Natural killer cell treated with Interleukin-12 subunit alpha and Interleukin-12 subunit beta and Interleukin-15 and Interleukin-18, amount 100 ng/mL, for 72 hours (primary cell): ENCODE data around the gene PRMT5. TPM values are rescaled to one million over a fixed set of nuclear protein-coding genes. Genes with fewer than 3 reads are reported as not detected.
A peak's percentile ranks its signal among the peaks of the same experiment; 100 is the strongest.

Experiments
- ATAC-seq, 2 donors: fragments of 150-1000 bp; cut with Tn5 transposase in 1 of 2; sonication (Bioruptor Pico), chemical (Tn5 transposase) in 1 of 2; 2 replicates each; pipeline ENCODE4 v1.10.0; 2021
- DNase-seq: peaks from one replicate; pipeline ENCODE4 v3.0.0; 2022; ENCODE audit warnings: low spot score
- H3K27ac Mint-ChIP-seq, 2 donors: 1 replicate in 1 of 2; 2 replicates in 1 of 2; pipeline ENCODE4 v1.8.0; 2022; ENCODE audit warnings: mixed read lengths in 2 of 2, mild to moderate bottlenecking in 1 of 2, moderate library complexity in 1 of 2
- H3K27me3 Mint-ChIP-seq, 2 donors: 1 replicate in 1 of 2; 2 replicates in 1 of 2; pipeline ENCODE4 v1.8.0; 2022; ENCODE audit warnings: mixed read lengths in 2 of 2
- H3K36me3 Mint-ChIP-seq: one replicate; pipeline ENCODE4 v1.8.0; 2022; ENCODE audit warnings: mixed read lengths
- H3K4me1 Mint-ChIP-seq, 2 donors: 1 replicate in 1 of 2; 2 replicates in 1 of 2; pipeline ENCODE4 v1.8.0; 2022; ENCODE audit warnings: low read depth in 2 of 2, mixed read lengths in 2 of 2, mild to moderate bottlenecking in 1 of 2
- H3K4me3 Mint-ChIP-seq: one replicate; pipeline ENCODE4 v1.8.0; 2022; ENCODE audit warnings: mixed read lengths
- H3K9me3 Mint-ChIP-seq: 2 replicates; pipeline ENCODE4 v1.8.0; 2022; ENCODE audit warnings: mixed read lengths
- total RNA-seq, 2 donors: library from RNA; stranded (reverse); gene quantifications; one replicate each; pipeline ENCODE4 v1.2.3, GENCODE V29; 2022

PRMT5 gene
- total RNA-seq, 2 donors from 2014 or later = 108 to 171 TPM

DNA sequence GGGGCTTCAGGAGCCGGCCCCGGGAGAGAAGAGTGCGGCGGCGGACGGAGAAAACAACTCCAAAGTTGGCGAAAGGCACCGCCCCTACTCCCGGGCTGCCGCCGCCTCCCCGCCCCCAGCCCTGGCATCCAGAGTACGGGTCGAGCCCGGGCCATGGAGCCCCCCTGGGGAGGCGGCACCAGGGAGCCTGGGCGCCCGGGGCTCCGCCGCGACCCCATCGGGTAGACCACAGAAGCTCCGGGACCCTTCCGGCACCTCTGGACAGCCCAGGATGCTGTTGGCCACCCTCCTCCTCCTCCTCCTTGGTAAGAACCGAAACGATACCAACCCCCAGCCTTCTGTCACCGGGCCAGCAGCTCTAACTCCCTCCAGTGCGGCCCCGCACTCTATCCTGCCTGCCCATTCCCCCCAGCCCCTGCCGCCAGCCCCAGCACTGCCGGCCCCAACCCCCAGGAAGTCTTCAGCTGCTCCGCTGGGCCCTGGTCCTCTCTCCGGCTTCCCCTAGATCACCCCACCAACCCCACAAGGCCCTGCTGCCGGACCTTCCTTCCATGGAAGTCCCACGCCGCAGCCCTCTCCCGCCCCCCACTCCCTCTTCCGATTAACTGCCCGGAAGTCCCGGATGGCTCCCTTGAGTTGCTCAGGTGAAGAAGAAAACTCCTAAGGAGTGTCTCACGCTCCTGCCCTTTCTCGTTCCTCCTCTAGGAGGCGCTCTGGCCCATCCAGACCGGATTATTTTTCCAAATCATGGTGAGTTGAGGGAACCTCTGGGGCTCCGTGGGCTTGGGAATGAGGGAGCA lies 56.9 kb downstream of the PRMT5 start:
- peaks cover 4% of the 10 kb centered on the region for H3K36me3 Mint-ChIP-seq
- DNase-seq (peak; percentile 77), ATAC-seq (peak; percentile 50 to 59)
- H3K27ac Mint-ChIP-seq = peak overlapping the region; percentile 95 to 97
- peak overlapping the region; percentile 90 for H3K4me3 Mint-ChIP-seq
- no peaks in the 10 kb centered on the region for H3K27me3 Mint-ChIP-seq
- no peaks in the 10 kb centered on the region for H3K9me3 Mint-ChIP-seq
- H3K4me1 Mint-ChIP-seq = peaks cover 18 to 20% of the 10 kb centered on the region in 2 donors

DNA sequence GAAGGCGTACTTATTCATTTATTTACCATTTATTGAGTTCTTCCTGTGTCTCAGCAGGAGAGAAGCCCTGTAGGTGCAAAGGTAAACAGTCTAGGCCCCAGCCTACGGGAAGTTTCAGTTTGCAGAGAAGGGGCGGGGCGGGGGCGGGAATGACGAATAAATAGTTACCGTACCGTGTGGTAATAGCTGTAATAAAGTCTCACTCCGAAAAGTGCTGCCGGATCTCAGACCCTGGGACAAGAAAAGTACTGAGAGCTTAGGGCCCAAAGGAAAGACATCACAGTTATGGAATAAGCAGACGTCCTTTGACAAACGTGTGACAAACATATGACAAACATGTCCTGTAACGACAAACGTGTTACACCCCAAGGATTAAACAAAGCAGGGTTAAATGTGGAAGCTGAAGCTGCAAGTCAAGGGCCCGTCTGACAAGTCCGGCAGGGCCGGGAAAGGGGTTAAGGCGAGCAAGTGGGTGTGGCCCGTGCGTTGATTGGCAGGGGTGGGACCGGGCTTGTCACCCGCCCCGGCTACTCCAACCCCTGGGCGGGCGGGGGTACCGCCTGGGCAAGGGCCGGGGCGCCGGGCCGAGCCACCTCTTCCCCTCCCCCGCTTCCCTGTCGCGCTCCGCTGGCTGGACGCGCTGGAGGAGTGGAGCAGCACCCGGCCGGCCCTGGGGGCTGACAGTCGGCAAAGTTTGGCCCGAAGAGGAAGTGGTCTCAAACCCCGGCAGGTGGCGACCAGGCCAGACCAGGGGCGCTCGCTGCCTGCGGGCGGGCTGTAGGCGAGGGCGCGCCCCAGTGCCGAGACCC lies 57.7 kb downstream of the PRMT5 start, which contains the start of gene LRP10:
LRP10 (plus strand) TSS at position 517 of the 809 bp plus-strand sequence. CDS start 564 bp downstream, outside the sequence.
- peaks cover 18 to 20% of the 10 kb centered on the region in 2 donors for H3K4me1 Mint-ChIP-seq
- H3K36me3 Mint-ChIP-seq = peaks cover 4% of the 10 kb centered on the region
- ATAC-seq (peak; percentile 93 to 95), DNase-seq (peak; percentile 90)
- no peaks in the 10 kb centered on the region for H3K9me3 Mint-ChIP-seq
- peak within 1 kb of the TSS; percentile 95 to 98 for H3K27ac Mint-ChIP-seq
- H3K4me3 Mint-ChIP-seq = peak within 1 kb of the TSS; percentile 90
- H3K27me3 Mint-ChIP-seq = no peaks in the 10 kb centered on the region

DNA sequence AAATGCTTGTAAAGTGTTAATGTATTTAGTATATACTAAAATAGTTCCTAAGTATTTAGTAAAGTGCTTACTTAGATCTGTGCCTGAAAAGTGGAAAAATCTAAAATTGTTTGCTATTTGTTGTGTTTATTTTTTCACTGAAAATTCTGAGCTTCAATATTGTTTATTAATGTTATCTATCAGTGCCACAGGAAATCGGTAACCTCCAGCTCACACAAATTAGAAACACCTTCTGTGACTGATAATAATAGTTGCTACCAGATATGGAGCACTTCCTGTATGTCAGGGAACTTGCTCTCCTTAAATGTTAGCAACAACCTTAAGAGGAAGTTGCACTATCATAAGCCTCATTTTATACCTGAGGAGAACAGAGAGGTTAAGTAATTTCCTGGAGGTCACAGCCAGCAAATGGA lies 58.4 kb downstream of the PRMT5 start:
- DNase-seq (no peak), ATAC-seq (peak; percentile 2 to 51)
- no peaks in the 10 kb centered on the region for H3K27me3 Mint-ChIP-seq

More for the DNA sequence above, 58.4 kb downstream of the PRMT5 start:
- peaks cover 4% of the 10 kb centered on the region for H3K36me3 Mint-ChIP-seq
- H3K4me3 Mint-ChIP-seq = peak overlapping the region; percentile 90
- no peaks in the 10 kb centered on the region for H3K9me3 Mint-ChIP-seq
- H3K27ac Mint-ChIP-seq = peak overlapping the region; percentile 95 to 98
- H3K4me1 Mint-ChIP-seq = peaks cover 18 to 20% of the 10 kb centered on the region in 2 donors

Other genes with a start within 250 kb of the PRMT5 start
- 100 to 1,000 TPM; 103 to 112 TPM for gene OXA1L, start 162.7 kb downstream of the PRMT5 start, total RNA-seq
- gene SLC7A7, start 113.9 kb downstream of the PRMT5 start, total RNA-seq = under 1 TPM; 0.36 to 0.59 TPM
- 100 to 1,000 TPM; 116 to 134 TPM for gene MRPL52, start 99.5 kb downstream of the PRMT5 start, total RNA-seq
- 1 to 10 TPM; 3.7 to 8.0 TPM for gene MMP14, start 92.8 kb downstream of the PRMT5 start, total RNA-seq
- 10 to 100 TPM; 53.4 to 60.4 TPM for gene LRP10, start 57.6 kb downstream of the PRMT5 start, total RNA-seq
- gene REM2, start 46.2 kb downstream of the PRMT5 start, total RNA-seq = under 1 TPM in 1 of 2 donors, not detected in 1; 0.43 TPM
- gene RBM23, start 10.2 kb downstream of the PRMT5 start, total RNA-seq = 10 to 100 TPM; 88.2 to 94.1 TPM
- gene HAUS4, start 27.7 kb upstream of the PRMT5 start, total RNA-seq = 10 to 100 TPM; 34.4 to 56.8 TPM
- gene AJUBA, start 53.2 kb upstream of the PRMT5 start, total RNA-seq = 1 to 10 TPM in 1 of 2 donors, under 1 TPM in 1; 0.17 to 2.1 TPM
- gene C14orf93, start 80.8 kb upstream of the PRMT5 start, total RNA-seq = 10 to 100 TPM in 1 of 2 donors, 1 to 10 TPM in 1; 2.8 to 10.8 TPM
- gene PSMB5, start 105.5 kb upstream of the PRMT5 start, total RNA-seq = 100 to 1,000 TPM; 102 to 121 TPM
- gene PSMB11, start 112.8 kb upstream of the PRMT5 start, total RNA-seq = not detected
- 1 to 10 TPM in 1 of 2 donors, under 1 TPM in 1; 0.73 to 1.0 TPM for gene CDH24, start 128.1 kb upstream of the PRMT5 start, total RNA-seq
- gene ACIN1, start 165.8 kb upstream of the PRMT5 start, total RNA-seq = 100 to 1,000 TPM; 186 to 250 TPM
- 10 to 100 TPM; 41.2 to 55.2 TPM for gene C14orf119, start 166.1 kb upstream of the PRMT5 start, total RNA-seq
- not detected for gene CIROP, start 175.6 kb upstream of the PRMT5 start, total RNA-seq
- not detected for gene CEBPE, start 189.9 kb upstream of the PRMT5 start, total RNA-seq